ENCODE data around the gene ATP9B.

The ATP9B gene

DNA sequence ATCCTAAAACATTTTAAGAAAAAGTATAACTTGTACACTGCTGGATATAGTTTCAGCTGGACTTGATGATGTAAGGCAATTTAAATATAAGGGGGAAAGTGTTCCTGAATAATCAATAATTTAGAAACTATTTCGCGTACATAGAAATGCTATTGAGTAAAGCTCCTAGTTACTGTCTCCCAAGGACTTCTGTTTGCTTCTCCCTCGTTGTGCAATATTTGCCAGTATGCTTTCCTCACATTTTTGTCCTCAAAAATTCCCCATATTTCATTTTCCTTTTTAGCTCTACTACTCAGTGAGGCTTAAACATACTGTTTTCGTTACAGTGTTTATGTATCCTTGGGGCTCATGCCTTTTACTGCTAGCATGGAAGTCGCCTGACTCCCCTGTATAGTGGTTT, 36.9 kb downstream of the ATP9B start:
- TF ChIP-seq, protein P1, sequence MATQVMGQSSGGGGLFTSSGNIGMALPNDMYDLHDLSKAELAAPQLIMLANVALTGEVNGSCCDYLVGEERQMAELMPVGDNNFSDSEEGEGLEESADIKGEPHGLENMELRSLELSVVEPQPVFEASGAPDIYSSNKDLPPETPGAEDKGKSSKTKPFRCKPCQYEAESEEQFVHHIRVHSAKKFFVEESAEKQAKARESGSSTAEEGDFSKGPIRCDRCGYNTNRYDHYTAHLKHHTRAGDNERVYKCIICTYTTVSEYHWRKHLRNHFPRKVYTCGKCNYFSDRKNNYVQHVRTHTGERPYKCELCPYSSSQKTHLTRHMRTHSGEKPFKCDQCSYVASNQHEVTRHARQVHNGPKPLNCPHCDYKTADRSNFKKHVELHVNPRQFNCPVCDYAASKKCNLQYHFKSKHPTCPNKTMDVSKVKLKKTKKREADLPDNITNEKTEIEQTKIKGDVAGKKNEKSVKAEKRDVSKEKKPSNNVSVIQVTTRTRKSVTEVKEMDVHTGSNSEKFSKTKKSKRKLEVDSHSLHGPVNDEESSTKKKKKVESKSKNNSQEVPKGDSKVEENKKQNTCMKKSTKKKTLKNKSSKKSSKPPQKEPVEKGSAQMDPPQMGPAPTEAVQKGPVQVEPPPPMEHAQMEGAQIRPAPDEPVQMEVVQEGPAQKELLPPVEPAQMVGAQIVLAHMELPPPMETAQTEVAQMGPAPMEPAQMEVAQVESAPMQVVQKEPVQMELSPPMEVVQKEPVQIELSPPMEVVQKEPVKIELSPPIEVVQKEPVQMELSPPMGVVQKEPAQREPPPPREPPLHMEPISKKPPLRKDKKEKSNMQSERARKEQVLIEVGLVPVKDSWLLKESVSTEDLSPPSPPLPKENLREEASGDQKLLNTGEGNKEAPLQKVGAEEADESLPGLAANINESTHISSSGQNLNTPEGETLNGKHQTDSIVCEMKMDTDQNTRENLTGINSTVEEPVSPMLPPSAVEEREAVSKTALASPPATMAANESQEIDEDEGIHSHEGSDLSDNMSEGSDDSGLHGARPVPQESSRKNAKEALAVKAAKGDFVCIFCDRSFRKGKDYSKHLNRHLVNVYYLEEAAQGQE (IDR thresholded peaks at IDR 0.05; ENCODE audit: insufficient read depth in 1 of 2, low read depth in 2 of 2, low read length in 2 of 2): no peak
- TF ChIP-seq TAF1 (IDR thresholded peaks at IDR 0.05; ENCODE audit: borderline replicate concordance, insufficient read depth, low read length) (no peak), SIN3A (IDR thresholded peaks at IDR 0.05; ENCODE audit: borderline replicate concordance, insufficient read depth, low read length) (no peak)

DNA sequence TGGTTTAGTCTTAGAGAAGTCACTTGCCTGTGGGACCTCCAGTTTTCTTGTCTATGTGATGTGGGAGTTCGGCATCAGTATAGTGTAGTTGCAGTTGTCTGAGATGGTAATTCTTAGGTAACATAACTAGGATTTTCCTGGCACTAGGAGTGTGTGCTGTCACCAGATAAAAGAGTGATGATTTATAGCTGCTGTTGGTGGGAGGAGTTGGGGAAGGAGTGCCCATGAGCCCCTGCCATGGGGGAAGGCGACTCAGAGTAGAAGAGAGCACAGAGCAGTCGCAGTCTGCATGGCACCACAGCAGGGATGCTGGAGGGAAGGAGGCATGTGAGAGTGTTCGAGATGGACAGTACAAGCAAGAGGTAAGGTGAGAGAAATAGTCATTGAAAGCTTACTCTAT, 38.7 kb downstream of the ATP9B start:
- TF ChIP-seq FOXP2 (optimal IDR thresholded peaks at IDR 0.05; ENCODE audit: borderline replicate concordance, extremely low read depth, extremely low read length, insufficient read depth) (no peak), POLR2AphosphoS5 (IDR thresholded peaks at IDR 0.05; ENCODE audit: low read depth, low read length) (no peak), SIN3A (IDR thresholded peaks at IDR 0.05; ENCODE audit: borderline replicate concordance, insufficient read depth, low read length) (no peak), TAF1 (IDR thresholded peaks at IDR 0.05; ENCODE audit: borderline replicate concordance, insufficient read depth, low read length) (no peak)
- TF ChIP-seq, protein P1 (IDR thresholded peaks at IDR 0.05; ENCODE audit: insufficient read depth in 1 of 2, low read depth in 2 of 2, low read length in 2 of 2): no peak

DNA sequence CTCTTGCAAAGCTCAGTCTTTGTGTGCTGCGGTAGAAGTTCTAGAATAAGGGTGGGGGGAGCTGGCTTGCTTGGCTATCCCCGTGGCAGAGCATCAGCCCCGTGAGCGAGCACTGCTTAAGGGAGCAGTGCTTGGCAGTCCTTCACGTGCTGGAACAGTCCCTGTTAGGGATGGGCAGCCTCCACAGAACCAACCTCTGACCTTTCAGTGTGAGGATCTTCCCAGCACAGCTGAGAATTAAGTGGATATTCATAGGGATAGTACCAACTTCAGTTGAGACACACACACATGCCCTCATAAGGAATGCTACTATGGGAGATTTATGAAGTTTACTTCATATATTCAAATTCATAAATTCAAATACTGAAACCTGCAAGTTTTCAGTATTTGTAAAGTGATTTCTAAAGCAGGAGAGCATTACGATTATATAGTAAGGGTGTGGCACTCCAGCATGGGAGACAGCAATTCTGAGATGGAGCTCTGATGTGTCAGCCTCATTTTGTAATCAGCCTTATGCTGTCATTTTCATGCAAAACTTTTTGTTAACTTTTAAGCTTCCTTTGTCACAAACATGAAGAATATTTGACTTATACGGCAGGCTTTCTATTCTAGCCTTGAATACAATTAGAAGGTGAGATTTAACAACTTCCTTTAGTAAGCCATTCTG, 39.5 kb downstream of the ATP9B start:
- TF ChIP-seq POLR2AphosphoS5 (IDR thresholded peaks at IDR 0.05; ENCODE audit: low read depth, low read length) (no peak), TAF1 (IDR thresholded peaks at IDR 0.05; ENCODE audit: borderline replicate concordance, insufficient read depth, low read length) (no peak), SIN3A (IDR thresholded peaks at IDR 0.05; ENCODE audit: borderline replicate concordance, insufficient read depth, low read length) (no peak), FOXP2 (optimal IDR thresholded peaks at IDR 0.05; ENCODE audit: borderline replicate concordance, extremely low read depth, extremely low read length, insufficient read depth) (no peak)
- TF ChIP-seq, protein P1 (IDR thresholded peaks at IDR 0.05; ENCODE audit: insufficient read depth in 1 of 2, low read depth in 2 of 2, low read length in 2 of 2): no peak

DNA sequence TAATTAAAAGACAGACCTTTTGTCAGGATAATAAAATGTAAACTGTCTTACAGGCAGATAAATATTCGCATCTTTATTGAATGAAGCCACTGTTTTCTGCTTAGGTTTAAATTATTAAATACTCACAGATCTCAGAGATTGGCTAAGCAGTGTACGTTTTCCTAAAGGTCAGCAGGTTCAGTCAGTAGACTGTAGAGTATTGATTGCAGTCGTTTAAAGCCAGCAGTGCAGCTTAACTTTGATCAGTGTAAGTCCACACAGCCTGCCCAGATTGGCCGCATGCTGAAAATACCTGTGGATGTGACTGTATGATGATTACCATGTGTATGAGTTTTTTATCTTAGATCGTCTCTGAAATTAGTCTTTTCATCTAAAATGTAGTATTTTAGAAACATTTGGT, 42.3 kb downstream of the ATP9B start:
- TF ChIP-seq FOXP2 (optimal IDR thresholded peaks at IDR 0.05; ENCODE audit: borderline replicate concordance, extremely low read depth, extremely low read length, insufficient read depth) (no peak), POLR2AphosphoS5 (IDR thresholded peaks at IDR 0.05; ENCODE audit: low read depth, low read length) (no peak), TAF1 (IDR thresholded peaks at IDR 0.05; ENCODE audit: borderline replicate concordance, insufficient read depth, low read length) (no peak), SIN3A (IDR thresholded peaks at IDR 0.05; ENCODE audit: borderline replicate concordance, insufficient read depth, low read length) (no peak)
- TF ChIP-seq, protein P1 (IDR thresholded peaks at IDR 0.05; ENCODE audit: insufficient read depth in 1 of 2, low read depth in 2 of 2, low read length in 2 of 2): no peak

DNA sequence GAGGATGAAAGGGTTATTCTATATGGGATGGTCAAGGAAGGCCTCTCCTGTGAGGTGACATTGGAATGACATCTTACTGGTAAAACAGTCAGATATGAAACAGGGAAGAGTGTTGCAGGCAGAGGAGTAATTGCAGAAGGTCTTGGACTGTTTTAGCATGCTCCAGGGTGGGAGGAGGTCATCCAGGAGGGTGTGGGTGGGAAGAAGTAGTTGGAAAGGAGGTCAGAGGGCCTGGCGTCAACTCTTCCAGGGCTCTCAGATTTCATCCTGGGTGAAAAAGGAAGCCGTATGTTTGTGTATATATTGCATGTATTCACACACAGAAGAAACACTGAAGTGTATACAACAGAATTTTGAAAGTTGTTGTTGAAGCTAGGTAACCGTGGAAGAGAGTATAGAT, 48.2 kb downstream of the ATP9B start:
- TF ChIP-seq TAF1 (IDR thresholded peaks at IDR 0.05; ENCODE audit: borderline replicate concordance, insufficient read depth, low read length): no peak
- TF ChIP-seq, protein P1 (IDR thresholded peaks at IDR 0.05; ENCODE audit: insufficient read depth in 1 of 2, low read depth in 2 of 2, low read length in 2 of 2): no peak
- no peak for TF ChIP-seq SIN3A (IDR thresholded peaks at IDR 0.05; ENCODE audit: borderline replicate concordance, insufficient read depth, low read length)
- TF ChIP-seq FOXP2 (optimal IDR thresholded peaks at IDR 0.05; ENCODE audit: borderline replicate concordance, extremely low read depth, extremely low read length, insufficient read depth): no peak
- TF ChIP-seq POLR2AphosphoS5 (IDR thresholded peaks at IDR 0.05; ENCODE audit: low read depth, low read length): no peak
